Measurements from ENCODE around the gene ADAM10.

Gene ADAM10

GRCh38 chr15:58576657-58577056, 172.8 kb downstream of the ADAM10 start:
- no peak for DNase-seq (ENCODE audit: low read depth, low spot score)

- no peak for DNase-seq (ENCODE audit: low read depth, low spot score)
Measured at GRCh38 chr15:58575045-58575786, 174.3 kb downstream of the ADAM10 start.

- DNase-seq (ENCODE audit: low read depth, low spot score): no peak
Measured at GRCh38 chr15:58574631-58575030, 174.9 kb downstream of the ADAM10 start.

DNA sequence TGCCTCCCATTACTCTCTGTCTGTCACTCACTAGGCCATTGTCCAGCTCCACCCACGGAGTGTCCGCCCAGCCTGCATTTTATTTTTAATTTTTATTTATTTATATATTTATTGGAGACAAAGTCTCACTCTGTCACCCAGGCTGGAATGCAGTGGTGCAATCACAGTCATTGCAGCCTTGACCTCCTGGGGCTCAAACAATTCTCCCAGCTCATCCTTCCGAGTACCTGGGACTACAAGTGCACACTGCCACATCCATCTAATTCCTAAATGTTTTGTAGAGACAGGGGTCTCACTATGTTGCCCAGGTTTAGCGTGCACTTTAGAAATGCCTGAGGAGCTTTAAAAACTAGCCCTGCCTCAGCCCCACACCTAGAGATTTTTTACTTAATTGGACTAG, 176.2 kb downstream of the ADAM10 start:
- DNase-seq (ENCODE audit: low read depth, low spot score): no peak

- no peak for DNase-seq (ENCODE audit: low read depth, low spot score)
Measured at GRCh38 chr15:58572521-58572920, 177.0 kb downstream of the ADAM10 start.

- DNase-seq (ENCODE audit: low read depth, low spot score): no peak
Measured at GRCh38 chr15:58571491-58571890, 178.0 kb downstream of the ADAM10 start.

GRCh38 chr15:58569455-58569854, 180.1 kb downstream of the ADAM10 start:
- no peak for DNase-seq (ENCODE audit: low read depth, low spot score)

DNA sequence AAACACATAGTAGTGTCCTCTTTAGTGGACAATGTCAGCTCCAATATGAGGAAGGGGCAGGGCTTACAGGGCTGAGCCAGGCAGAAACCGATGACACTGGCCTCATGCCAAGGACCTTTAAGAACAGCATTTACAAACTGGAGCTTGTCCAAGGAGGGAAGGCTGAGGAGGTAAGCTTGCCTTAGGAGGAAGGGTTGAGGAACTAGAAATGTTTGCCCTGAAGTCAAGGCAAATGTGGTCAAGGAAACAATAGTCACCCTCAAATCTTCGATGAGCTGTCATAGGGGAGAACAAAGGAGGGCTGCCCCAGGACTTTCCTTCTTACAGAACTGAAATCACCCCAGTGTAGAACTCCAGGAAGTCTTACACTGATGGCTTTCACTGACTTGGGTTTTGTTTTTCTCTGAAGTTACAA, 181.3 kb downstream of the ADAM10 start:
- DNase-seq (ENCODE audit: low read depth, low spot score): no peak

DNA sequence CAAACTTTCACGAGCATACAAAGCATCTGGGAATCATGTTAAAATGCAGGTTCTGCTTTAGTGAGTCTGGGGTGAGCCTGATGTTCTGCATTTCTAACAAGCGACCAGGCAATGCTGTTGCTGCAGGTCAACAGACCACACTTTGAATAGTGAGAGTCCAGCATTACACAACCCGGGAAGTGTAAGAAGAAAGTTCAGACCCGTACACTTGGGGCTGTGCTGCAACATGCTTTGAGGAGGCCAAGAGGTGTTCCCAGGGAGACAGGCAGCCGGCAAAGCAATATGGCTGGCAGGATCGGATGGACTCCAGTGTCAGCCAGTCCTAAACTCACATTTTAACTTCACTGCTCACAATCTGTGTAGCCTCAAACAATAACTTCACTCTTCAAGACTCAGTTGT, 183.5 kb downstream of the ADAM10 start:
- DNase-seq (ENCODE audit: low read depth, low spot score): no peak

DNA sequence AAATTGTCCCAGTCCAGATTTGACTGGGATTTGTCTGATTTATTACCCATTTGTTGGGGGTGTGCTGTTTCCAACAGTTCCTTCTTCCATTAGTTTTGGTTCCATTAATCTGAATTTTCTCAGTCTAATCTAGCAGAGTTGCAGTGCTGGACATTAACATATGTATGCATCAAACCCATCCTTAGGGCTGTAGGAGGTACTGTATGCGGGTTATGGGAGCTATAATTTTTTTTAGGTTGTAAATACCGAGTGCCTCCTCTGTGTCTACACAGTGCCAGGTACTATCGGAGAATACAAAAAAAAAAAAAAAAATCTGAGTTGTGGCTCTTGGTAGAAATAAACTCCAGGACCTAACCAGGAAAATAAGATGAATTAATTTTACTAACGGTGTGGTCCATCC, 183.9 kb downstream of the ADAM10 start:
- no peak for DNase-seq (ENCODE audit: low read depth, low spot score)

- no peak for DNase-seq (ENCODE audit: low read depth, low spot score)
Measured at GRCh38 chr15:58564981-58565380, 184.5 kb downstream of the ADAM10 start.

- DNase-seq (ENCODE audit: low read depth, low spot score): no peak
Measured at GRCh38 chr15:58562135-58562534, 187.4 kb downstream of the ADAM10 start.

- no peak for DNase-seq (ENCODE audit: low read depth, low spot score)
Measured at GRCh38 chr15:58561321-58561720, 188.2 kb downstream of the ADAM10 start.

DNA sequence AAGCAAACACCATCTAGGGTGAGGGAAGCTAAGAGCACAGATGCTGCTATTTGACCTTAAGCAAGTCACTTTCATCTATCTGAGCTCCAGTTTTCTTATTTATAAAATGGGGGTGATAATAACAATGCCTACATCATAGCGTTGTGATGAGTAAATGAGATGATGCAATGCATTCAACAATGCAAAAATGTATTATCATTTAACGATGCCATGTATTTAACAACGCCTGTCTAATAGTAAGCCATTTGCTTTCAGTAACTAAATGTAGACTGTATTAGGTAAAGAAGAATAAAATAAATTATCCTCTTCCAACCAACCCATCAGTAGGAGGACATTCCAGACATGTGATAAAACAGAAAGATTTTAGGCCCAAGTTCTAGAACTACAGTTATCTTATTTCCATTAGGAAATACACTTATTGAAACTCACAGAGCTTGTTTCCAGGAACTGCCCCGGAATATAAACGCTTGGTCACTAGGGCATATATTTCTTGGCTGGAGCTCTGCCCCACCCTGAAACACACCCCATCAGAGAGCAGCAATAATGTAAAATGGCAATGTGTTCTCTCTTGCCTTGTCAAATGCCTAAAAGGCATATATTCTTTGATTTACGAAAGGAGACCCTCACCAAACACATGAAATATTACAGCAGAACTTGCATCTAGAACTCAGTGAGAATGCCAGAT, 189.5 kb downstream of the ADAM10 start:
- DNase-seq (ENCODE audit: low read depth, low spot score): no peak

DNA sequence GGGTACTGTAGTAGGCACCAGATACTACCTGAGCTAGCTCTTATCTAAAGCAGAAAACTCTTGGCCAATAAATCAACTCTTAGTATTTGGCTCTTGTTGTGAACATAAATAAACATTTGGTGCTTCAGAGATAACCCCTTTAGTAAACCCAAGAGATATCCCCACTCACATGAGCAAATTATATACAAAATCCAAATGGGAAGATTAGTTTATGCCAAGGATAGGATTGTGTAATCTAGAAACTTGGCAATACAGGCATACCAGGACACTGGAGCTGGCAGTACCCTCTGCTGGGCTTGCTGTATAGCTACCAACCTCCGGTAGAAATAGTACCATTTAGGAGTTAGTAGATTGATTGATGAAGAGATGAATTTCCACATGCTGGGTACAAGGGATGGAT, 190.7 kb downstream of the ADAM10 start:
- DNase-seq (ENCODE audit: low read depth, low spot score): no peak

DNA sequence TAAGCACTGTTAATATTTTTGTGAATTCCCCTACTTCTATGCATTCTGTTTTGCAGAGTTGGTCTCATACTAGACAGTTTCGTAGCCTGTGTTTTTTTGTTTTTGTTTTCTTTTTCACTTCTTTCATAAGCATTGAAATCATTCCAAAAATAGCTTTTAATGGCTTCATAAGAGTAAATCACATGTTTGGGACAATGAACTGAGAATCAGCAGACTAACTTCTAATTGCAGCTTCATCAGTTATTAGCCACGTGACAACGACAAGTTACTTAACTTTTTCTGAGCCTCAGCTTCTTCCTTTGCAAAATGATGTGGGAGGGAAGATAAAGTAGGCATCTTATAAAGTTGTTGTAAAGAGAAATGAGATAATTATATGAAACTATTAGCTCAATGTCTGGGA, 193.0 kb downstream of the ADAM10 start:
- no peak for DNase-seq (ENCODE audit: low read depth, low spot score)

DNA sequence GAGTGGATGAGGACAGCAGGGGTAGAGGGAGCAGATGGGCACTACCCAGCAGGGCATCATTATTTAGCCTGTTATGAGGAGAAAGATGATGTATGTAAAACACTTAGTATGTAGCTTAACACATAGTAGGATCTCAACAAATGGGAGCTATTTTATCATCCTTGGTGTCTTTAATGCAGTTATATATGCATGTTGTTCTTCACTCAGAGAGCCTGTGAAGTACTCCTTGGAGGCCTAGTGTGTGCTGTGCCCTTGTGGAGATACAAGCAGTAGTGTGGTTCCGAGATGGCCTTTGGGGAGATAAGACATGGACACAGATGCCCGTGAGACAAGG, 193.5 kb downstream of the ADAM10 start:
- DNase-seq (ENCODE audit: low read depth, low spot score): no peak

- no peak for DNase-seq (ENCODE audit: low read depth, low spot score)
Measured at GRCh38 chr15:58555162-58556027, 194.1 kb downstream of the ADAM10 start.

DNA sequence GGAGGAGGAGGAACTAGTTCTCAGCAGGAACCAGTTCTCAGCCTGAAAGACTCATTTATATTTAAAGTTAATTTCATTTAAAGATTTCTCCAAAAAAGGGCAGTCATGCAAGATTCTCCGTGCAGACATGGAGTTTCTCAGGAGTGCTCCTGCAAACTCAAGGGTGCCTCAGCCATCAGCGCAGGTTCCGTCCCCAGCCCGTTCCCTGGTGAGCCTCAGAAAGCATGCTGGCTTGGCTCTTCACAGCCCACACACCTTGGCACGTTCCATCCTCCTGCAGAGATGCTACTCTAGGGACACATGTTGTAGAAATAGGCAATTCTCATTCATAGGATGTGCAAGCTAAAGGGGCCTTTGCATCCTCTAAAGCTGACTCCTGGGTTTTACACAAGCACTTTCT, 194.7 kb downstream of the ADAM10 start:
- no peak for DNase-seq (ENCODE audit: low read depth, low spot score)

- no peak for DNase-seq (ENCODE audit: low read depth, low spot score)
Measured at GRCh38 chr15:58553365-58553918, 196.1 kb downstream of the ADAM10 start.

DNA sequence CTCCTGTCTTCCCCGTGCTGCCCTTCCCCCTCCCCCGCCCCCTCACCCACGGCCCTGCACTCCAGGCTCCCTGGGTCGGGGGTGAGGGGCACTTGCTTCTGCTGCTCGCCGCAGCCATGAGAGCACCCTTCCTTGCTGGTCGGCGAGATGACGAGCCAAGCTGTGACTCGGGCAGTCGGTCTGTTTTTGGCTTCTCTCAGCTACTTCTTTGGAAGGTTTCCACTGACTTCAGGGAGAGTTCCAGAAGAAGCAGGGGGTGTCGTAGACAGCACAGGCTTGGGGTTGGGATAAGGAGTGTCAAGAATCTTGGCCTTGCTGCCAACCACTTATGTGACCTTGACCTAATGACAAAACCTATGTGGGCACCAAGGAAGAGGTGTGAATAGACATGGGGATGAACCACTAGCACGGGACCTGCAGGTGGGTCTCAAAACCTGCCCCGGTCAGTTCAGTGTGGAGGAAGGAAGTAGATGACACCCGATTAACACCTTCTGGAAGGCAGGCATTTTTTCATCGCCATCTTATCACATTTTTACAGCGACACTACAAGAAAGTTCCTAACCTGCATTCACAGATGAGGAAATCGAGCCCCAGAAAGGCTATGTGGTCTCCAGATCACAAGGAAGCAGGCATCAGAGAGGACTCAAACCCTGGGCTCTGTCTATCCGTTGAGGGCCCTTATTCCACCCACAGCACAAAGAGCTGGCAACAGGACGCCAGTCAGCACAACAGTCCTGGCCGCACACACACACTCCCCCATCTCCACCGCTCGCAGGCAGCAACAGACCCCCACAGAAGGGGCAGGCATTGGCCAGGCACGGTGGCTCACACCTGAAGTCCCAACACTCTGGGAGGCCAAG, 196.8 kb downstream of the ADAM10 start:
- no peak for DNase-seq (ENCODE audit: low read depth, low spot score)

Data from iPS DF 19.7 (cell line).